Retinal pigment epithelial cell (primary cell): ENCODE results near the gene PRDM16.

Source experiments
- DNase-seq: peaks from one replicate; pipeline ENCODE4 v3.0.0-alpha.2; 2010; ENCODE audit warnings: low read depth
- H3K4me3 ChIP-seq: 2 replicates; pipeline ENCODE4 v1.5.1; 2011; ENCODE audit warnings: mild to moderate bottlenecking, low read length, control low read depth, moderate library complexity
- CTCF ChIP-seq: conservative IDR thresholded peaks from 2 replicates; pipeline ENCODE4 v1.5.1; 2011; ENCODE audit warnings: low read depth, low read length, control low read depth, inconsistent platforms

PRDM16 gene

GRCh38 chr1:3329640-3330281, 260.8 kb downstream of the PRDM16 start:
- DNase-seq = no peak
- TF ChIP-seq CTCF = no peak
- no peak overlapping the region for H3K4me3 ChIP-seq

GRCh38 chr1:3330771-3331245, 261.8 kb downstream of the PRDM16 start:
- no peak for DNase-seq
- no peak overlapping the region for H3K4me3 ChIP-seq
- no peak for TF ChIP-seq CTCF

GRCh38 chr1:3331564-3331963, 262.6 kb downstream of the PRDM16 start:
- DNase-seq = no peak
- TF ChIP-seq CTCF = no peak
- no peak overlapping the region for H3K4me3 ChIP-seq

- TF ChIP-seq CTCF = no peak
- no peak for DNase-seq
- no peak overlapping the region for H3K4me3 ChIP-seq
Measured at GRCh38 chr1:3332043-3332442, 263.0 kb downstream of the PRDM16 start.

GRCh38 chr1:3332662-3333061, 263.7 kb downstream of the PRDM16 start:
- TF ChIP-seq CTCF = no peak
- no peak for DNase-seq
- no peak overlapping the region for H3K4me3 ChIP-seq

- TF ChIP-seq CTCF = no peak
- no peak overlapping the region for H3K4me3 ChIP-seq
Measured at GRCh38 chr1:3333903-3334302, 264.9 kb downstream of the PRDM16 start.

GRCh38 chr1:3334366-3334765, 265.4 kb downstream of the PRDM16 start:
- no peak for DNase-seq
- H3K4me3 ChIP-seq = no peak overlapping the region
- no peak for TF ChIP-seq CTCF

More at GRCh38 chr1:3333903-3334302, 264.9 kb downstream of the PRDM16 start:
- no peak for DNase-seq
